Measurements from ENCODE around the gene TRAF2. TPM values are rescaled to one million over a fixed set of nuclear protein-coding genes. Genes with fewer than 3 reads are reported as not detected.

Gene TRAF2
- total RNA-seq, 1 donor from 2014 or later: 7.8 TPM

- no peak for DNase-seq
These were observed 75.8 kb downstream of the TRAF2 start for GRCh38 chr9:136962163-136962562.

DNA sequence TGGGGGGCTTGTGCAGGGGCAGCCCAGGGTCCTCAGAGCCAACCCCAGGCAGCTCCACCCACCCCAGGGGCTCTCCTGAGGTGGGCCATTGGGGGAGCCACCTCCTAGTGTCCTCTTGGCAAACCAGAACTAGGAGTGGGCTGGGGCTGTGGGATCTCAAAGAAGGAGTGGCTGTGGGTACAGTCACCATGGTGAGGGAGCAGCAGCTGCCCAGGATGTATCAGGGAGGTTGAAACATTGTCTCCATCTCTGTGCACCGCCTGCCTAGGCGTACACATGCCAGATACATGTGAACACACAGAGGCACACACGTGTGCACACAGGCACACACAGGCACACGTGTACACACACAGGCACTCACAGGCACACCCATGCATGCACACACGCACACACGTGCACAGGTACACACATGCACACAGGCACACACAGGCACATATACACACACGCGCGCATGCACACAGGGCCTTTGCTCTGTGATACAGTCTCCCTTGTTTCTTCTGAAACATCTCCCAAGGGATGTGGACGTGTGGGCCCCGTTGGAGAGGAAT lies 76.5 kb downstream of the TRAF2 start:
- no peak for DNase-seq

GRCh38 chr9:136963341-136963740 lies 77.0 kb downstream of the TRAF2 start:
- no peak for DNase-seq

- DNase-seq: no peak
These were observed 77.4 kb downstream of the TRAF2 start for GRCh38 chr9:136963751-136964150.

DNA sequence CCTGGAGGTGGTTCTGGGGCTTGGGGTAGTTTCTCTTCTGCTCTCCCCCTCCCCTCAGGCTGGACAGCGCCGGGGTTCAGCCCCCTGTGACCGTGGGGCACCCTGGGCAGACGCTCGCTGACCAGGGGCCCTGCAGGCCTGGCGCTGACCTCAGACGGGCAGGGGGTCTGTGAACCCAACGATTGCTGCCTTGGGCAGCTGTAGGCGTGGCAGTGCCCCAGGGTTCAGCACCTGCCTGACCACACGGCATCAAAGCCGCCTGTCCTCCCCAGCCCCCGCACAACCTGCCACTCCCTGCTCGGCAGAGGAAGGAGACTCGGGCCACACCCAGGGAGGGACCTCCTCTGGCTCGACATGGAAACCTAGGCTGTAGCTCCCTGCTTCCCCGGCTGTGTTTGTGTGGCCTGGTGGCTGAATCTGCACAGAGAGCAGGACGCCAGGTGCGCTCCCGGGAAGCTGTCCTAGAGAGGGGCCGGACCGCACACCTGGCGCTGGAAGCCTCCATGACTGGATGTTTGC lies 77.9 kb downstream of the TRAF2 start:
- DNase-seq: no peak

- no peak for DNase-seq
These were observed 78.6 kb downstream of the TRAF2 start for GRCh38 chr9:136964833-136965422.

DNA sequence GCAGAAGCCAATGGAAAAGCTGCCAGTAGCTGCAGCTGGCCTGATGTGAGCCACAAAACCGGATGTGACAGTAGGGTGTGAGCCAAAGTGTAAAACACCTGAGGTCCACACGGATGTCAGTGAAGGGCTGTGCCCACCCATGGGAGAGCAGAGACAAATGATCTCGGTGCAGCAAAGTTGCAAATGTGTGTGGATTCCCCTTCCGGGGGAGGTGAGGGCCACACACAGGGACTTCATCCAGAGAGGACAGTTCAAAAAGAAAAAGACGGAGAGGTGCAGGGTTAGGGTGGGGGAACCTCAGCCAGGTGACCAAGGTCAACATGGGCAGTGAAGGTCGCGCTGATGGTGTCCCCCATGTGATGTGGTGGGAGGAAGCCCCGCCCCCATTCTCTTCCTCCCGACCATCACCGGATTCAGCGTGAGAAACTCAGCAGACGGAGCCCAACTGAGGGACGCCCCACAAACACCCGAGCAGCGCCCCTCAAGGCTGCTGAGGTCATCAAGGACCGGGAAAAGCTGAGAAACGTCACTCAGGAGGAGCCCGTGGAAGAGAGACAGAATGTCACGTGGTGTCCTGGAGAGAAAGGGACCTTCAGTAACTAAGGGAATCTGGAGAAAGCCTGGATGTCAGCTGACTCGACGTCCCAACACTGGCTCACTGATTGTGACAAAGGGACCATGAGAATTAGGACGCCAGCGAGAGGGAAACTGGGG lies 79.6 kb downstream of the TRAF2 start:
- no peak for DNase-seq

DNA sequence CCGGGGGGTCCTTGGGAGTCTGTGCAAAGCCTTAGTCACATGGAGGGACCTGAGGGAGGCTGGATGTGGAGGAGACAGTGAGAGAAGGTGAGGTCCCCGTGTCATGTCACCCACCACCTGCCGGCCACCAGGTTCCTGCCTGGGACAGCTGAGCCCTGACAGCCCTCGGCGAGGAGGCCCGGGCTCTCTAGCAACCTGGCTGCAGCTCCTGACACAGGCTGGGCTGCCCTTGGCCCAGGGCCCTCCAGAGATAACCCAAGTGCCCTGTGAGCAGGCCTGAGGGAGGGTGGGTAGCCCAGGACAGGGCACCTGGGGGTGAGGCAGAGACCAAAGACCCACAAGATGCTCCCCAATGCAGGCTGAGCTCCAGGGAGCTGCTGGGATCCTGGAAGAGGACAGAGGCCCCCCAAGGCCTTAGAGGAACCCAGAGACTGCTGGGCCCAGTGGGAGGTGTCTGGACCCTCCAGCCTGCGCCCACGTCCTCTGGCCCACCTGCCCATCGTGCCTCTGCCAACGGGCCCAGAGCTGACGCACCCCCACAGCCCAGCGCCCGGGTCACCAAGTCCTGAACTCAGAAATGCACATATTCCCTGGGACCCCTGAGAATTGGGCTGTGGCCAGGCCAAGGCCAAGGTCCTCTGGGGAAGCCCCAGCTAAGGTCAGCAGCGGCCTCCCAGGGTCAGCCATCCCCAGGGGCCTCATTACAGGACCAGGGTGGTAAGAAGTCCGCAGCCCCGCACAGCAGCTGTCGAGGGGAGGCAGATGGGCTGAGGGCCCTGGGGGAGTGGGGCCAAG lies 82.2 kb downstream of the TRAF2 start:
- no peak for DNase-seq

- DNase-seq: no peak
These were observed 82.8 kb downstream of the TRAF2 start for GRCh38 chr9:136969150-136969549.

GRCh38 chr9:136969774-136970173 lies 83.5 kb downstream of the TRAF2 start:
- DNase-seq: no peak

DNA sequence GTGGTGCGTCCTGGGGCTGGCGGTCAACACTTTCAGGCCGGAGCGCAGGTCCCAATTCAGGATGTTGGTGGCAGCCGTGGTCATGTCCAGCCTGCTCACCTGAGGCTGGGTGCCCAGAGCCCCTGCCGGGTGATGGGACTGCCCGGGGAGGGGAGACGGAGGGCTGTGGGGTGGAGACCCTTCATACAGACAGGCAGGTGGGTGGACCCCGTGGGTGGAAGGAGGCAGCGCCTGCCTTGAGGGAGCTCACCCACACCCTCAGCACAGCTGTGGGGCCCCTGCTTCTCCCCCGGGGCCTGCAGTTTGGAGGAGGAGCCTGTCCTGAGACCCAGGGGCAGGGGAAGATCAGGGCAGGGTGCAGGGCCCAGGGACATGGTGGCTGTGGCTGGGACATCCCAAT lies 84.0 kb downstream of the TRAF2 start:
- DNase-seq: no peak

DNA sequence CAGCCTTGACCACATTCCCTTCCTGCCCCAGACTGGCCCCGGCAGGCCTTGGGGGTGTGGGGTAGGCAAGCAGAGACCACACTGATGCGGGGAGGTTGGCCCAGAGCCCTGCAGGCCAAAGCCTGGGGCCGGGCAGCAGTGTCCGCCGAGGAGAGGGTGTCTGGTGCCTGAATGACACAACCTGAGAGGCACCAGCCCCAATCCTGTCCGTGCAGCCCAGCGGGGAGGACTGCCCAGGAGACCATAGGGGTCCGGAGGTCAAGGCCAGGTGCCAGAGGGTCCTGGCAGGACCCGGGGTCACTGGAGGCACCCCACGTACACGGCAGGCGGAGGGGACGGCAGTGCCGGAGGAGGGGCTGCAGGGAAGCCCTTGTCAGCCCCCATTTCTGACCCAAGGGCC lies 85.4 kb downstream of the TRAF2 start:
- no peak for DNase-seq

DNA sequence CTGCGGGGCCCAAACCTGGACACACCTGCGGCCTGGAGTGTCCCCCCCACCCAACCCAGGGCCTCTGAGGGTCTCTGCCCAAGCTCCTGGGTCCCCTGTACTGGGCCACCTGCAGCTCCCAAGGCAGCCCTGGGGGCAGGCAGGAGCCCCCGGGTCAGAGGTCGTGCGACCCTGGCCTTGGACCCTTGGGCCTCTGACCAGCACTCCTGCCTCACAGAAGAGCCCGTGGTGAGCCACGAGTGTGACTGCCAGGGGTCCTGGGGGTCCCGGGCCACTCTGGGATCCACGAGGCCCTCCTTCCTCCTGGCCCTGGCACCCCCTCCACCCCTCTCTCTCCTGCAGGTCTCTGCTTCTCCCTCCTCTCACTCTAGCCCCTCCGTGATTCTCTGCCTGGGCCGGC lies 86.0 kb downstream of the TRAF2 start:
- DNase-seq: no peak

- no peak for DNase-seq
These were observed 86.4 kb downstream of the TRAF2 start for GRCh38 chr9:136972743-136973142.

DNA sequence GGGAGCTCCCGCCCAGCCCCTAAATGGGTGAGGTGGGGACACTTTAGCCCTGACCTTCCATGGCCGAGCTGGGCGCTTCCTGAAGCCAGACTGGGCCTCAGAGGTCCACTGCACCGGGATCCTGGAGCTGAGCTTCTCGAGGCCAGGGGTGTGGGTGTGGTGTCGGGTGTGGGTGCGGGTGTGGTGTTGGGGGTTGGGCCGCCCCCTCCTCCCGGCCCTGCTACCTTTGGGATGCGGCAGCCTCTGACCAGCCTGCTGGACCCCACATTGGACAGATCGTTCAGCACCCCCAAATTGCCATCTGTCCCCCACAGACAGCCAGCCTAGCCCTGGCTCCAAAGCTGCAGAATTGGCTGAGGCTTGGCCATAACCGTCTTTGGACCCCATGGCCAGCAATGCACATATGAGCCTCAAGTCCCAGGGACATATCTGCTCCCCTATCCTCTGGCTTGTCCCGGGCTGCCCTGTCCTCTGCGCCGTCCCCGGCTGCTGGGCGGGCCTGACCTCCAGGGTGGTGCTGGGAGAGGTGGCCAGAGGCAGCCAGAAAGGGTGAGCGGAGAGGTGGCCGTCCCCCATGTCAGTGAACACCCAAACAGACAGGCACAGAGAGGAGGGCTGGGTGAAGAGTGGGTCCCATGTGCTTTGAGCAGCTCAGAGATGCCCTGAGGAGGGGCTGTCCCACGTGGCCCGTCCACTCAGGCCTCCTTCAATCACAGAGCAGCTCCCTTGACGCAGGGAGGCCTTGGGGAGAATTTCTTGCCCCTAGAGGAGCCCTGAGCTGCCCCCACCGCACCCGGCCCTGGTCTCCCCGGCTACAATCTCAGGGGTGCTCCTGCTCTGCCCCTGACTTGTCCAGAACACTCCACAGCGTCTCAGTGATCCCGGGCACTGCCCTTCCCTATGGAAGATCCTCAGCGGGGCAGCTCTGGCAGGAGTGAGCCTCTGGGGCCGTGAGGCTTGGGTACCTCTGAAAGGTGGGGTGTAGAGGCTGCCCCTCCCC lies 87.6 kb downstream of the TRAF2 start:
- no peak for DNase-seq

DNA sequence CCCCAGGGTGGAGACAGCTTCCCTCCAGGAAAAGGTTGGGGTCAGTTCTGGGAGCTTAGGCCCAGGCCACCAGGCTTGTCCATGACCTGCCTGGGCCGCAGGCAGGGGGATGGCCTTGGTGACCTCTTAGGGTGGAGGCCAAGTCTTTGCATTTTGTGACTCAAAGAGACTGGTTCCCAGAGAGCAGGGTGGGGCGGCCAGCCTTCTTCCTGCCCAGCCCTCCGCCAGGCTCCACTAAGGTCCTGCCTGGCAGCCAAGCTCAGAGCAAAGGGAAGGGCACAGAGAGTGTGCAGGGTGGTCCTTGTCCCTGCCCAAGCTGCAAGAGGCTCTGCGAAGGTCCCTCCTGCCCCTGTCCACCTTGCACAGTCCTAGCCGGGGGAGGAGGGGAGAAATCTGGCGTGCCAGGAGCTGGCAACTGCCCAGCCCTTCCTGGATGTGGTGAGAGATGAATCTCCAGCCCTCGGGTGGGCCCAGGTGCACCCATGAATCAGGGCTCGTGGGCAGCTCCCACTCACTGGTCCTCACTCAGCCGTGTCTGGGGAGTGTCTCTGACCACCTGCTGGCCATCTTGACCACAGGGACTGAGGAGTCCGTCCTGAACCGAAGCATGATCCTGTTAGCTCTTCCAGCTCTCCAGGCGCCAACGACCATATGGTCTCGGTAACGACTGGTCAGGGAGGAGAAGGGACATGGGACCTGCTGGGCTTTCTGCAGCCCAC lies 88.7 kb downstream of the TRAF2 start:
- DNase-seq: no peak

GRCh38 chr9:136975644-136976043 lies 89.3 kb downstream of the TRAF2 start:
- no peak for DNase-seq
